Fibroblast of mammary gland (primary cell): ENCODE data around the gene FOXL2NB.

Experiments used
- DNase-seq: peaks from one replicate; pipeline ENCODE4 v3.0.0-alpha.2; 2010; ENCODE audit warnings: low read depth
- H3K4me3 ChIP-seq: 2 replicates; pipeline ENCODE4 v1.5.1; 2011; ENCODE audit warnings: low read depth, mild to moderate bottlenecking, low read length, moderate library complexity; ENCODE audit not compliant: control insufficient read depth
- CTCF ChIP-seq: conservative IDR thresholded peaks from 2 replicates; pipeline ENCODE4 v1.5.1; 2011; ENCODE audit warnings: low read depth, low read length, inconsistent platforms; ENCODE audit not compliant: control insufficient read depth, insufficient read depth

The FOXL2NB gene

GRCh38 chr3:138949445-138950005 lies 2.5 kb downstream of the FOXL2NB start:
- DNase-seq, result no peak
- H3K4me3 ChIP-seq, result peak overlapping the region; percentile 7
- TF ChIP-seq CTCF, result no peak

- peak; percentile 24 for DNase-seq
- no peak for TF ChIP-seq CTCF
- H3K4me3 ChIP-seq, result peak overlapping the region; percentile 7
These were observed 3.1 kb downstream of the FOXL2NB start for GRCh38 chr3:138950006-138950644.

- TF ChIP-seq CTCF, result no peak
- H3K4me3 ChIP-seq, result no peak overlapping the region
- DNase-seq, result no peak
These were observed 3.7 kb downstream of the FOXL2NB start for GRCh38 chr3:138950701-138951100.

GRCh38 chr3:138960417-138960852 lies 13.4 kb downstream of the FOXL2NB start:
- no peak for DNase-seq
- H3K4me3 ChIP-seq, result no peak overlapping the region

GRCh38 chr3:138962854-138963560 lies 16.0 kb downstream of the FOXL2NB start:
- DNase-seq, result no peak
- H3K4me3 ChIP-seq, result no peak overlapping the region
- TF ChIP-seq CTCF, result no peak

More at GRCh38 chr3:138960417-138960852, 13.4 kb downstream of the FOXL2NB start:
- no peak for TF ChIP-seq CTCF

GRCh38 chr3:138964264-138964663 lies 17.2 kb downstream of the FOXL2NB start:
- no peak for TF ChIP-seq CTCF
- H3K4me3 ChIP-seq, result no peak overlapping the region
- no peak for DNase-seq
